Renal pelvis (tissue), 12 donors: ENCODE data around the gene RSBN1L. TPM values are rescaled to one million over a fixed set of nuclear protein-coding genes. Genes with fewer than 3 reads are reported as not detected.
"Not testable (repeated sequence)": the region's sequence is repeated elsewhere in the genome, so short reads cannot be mapped to it uniquely, and the experiment has no call there.

Experiments
- DNase-seq: peaks from one replicate; pipeline ENCODE4 v3.0.0-alpha.2; 2013
- long read RNA-seq, 16 experiments: transcript quantifications; one replicate each; lab custom pipeline, GENCODE V29; 2026
- polyA plus RNA-seq, 3 donors: library from polyadenylated mRNA; unstranded; fragments of 120-200 nt; gene quantifications; one replicate each; pipeline ENCODE4 v1.2.1, GENCODE V29; 2013; ENCODE audit not compliant: insufficient read length in 3 of 3

RSBN1L gene
- 10 to 100 TPM; 27.1 to 33.0 (median 27.7) TPM for polyA plus RNA-seq
- long read RNA-seq, donor 1, full-length matches to known transcripts, result 6 of 18 reads
- long read RNA-seq, donor 1, partial matches to known transcripts, result 12 of 18 reads
- long read RNA-seq, donor 1, other reads (novel, unspliced or antisense), result 0 of 18 reads
- long read RNA-seq, donor 2, full-length matches to known transcripts, result 7 of 16 reads
- long read RNA-seq, donor 2, partial matches to known transcripts, result 9 of 16 reads
- long read RNA-seq, donor 2, other reads (novel, unspliced or antisense), result 0 of 16 reads
- long read RNA-seq, donor 3, full-length matches to known transcripts, result 1 of 11 reads
- long read RNA-seq, donor 3, partial matches to known transcripts, result 10 of 11 reads
- long read RNA-seq, donor 3, other reads (novel, unspliced or antisense), result 0 of 11 reads
- long read RNA-seq, donor 4, full-length matches to known transcripts, result 2 of 2 reads
- long read RNA-seq, donor 4, partial matches to known transcripts, result 0 of 2 reads
- long read RNA-seq, donor 4, other reads (novel, unspliced or antisense), result 0 of 2 reads
- long read RNA-seq, donor 5, full-length matches to known transcripts, result 4 of 4 reads
- long read RNA-seq, donor 5, partial matches to known transcripts, result 0 of 4 reads
- long read RNA-seq, donor 5, other reads (novel, unspliced or antisense), result 0 of 4 reads
- long read RNA-seq, donor 6, full-length matches to known transcripts, result 3 of 30 reads
- long read RNA-seq, donor 6, partial matches to known transcripts, result 0 of 30 reads
- long read RNA-seq, donor 6, other reads (novel, unspliced or antisense), result 27 of 30 reads
- long read RNA-seq, donor 7, full-length matches to known transcripts, result 1 of 50 reads
- long read RNA-seq, donor 7, partial matches to known transcripts, result 7 of 50 reads
- long read RNA-seq, donor 7, other reads (novel, unspliced or antisense), result 42 of 50 reads
- long read RNA-seq, donor 8, full-length matches to known transcripts, result 1 of 1 reads
- long read RNA-seq, donor 8, partial matches to known transcripts, result 0 of 1 reads
- long read RNA-seq, donor 8, other reads (novel, unspliced or antisense), result 0 of 1 reads
- long read RNA-seq, donor 9, full-length matches to known transcripts, result 2 of 8 reads
- long read RNA-seq, donor 9, partial matches to known transcripts, result 6 of 8 reads
- long read RNA-seq, donor 9, other reads (novel, unspliced or antisense), result 0 of 8 reads
- long read RNA-seq, donor 10, full-length matches to known transcripts, result 1 of 1 reads
- long read RNA-seq, donor 10, partial matches to known transcripts, result 0 of 1 reads
- long read RNA-seq, donor 10, other reads (novel, unspliced or antisense), result 0 of 1 reads
- long read RNA-seq, donor 11, full-length matches to known transcripts, result 1 of 1 reads
- long read RNA-seq, donor 11, partial matches to known transcripts, result 0 of 1 reads
- long read RNA-seq, donor 11, other reads (novel, unspliced or antisense), result 0 of 1 reads
- long read RNA-seq, donor 12, full-length matches to known transcripts, result 4 of 12 reads
- long read RNA-seq, donor 12, partial matches to known transcripts, result 8 of 12 reads
- long read RNA-seq, donor 12, other reads (novel, unspliced or antisense), result 0 of 12 reads
- long read RNA-seq, donor 13, full-length matches to known transcripts, result 3 of 3 reads
- long read RNA-seq, donor 13, partial matches to known transcripts, result 0 of 3 reads
- long read RNA-seq, donor 13, other reads (novel, unspliced or antisense), result 0 of 3 reads
- long read RNA-seq, donor 14, partial matches to known transcripts, result 14 of 14 reads
- long read RNA-seq, donor 14, other reads (novel, unspliced or antisense), result 0 of 14 reads
- long read RNA-seq, donor 15, full-length matches to known transcripts, result 3 of 18 reads
- long read RNA-seq, donor 15, partial matches to known transcripts, result 15 of 18 reads
- long read RNA-seq, donor 15, other reads (novel, unspliced or antisense), result 0 of 18 reads
- long read RNA-seq, donor 16, full-length matches to known transcripts, result 3 of 3 reads
- long read RNA-seq, donor 16, partial matches to known transcripts, result 0 of 3 reads
- long read RNA-seq, donor 16, other reads (novel, unspliced or antisense), result 0 of 3 reads

DNA sequence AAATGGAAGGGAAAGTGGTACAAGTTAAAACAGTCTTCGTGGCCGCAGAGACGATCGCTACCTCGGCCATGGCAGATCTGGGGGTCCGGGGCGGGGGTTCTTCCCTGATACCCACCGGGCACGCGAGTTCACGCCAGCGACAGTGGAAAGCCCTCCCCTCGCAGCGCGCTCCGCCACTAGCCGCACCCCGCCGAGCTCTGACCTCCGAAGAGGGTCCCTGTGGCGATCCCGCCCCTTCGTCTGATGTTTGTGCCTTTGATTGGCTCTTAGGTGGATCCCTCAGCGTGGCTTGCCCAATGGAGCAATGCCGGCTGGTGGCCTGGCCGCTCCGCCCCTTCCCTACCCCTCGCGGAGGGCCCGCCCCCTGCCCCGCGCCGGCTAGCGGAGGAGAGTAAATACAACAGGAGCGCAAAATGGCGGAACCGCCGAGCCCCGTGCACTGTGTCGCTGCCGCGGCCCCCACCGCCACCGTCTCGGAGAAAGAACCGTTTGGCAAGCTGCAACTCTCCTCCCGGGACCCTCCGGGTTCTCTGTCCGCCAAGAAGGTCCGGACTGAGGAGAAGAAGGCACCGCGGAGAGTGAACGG, at the start of gene RSBN1L:
TSS of gene RSBN1L (plus strand) at position 403 of the 586 bp plus-strand sequence. CDS start at position 414, 11 bp downstream.
- peak; percentile 98 for DNase-seq

- no peak for DNase-seq
Observed at GRCh38 chr7:77648742-77649338, 47.4 kb upstream of the RSBN1L start.

DNA sequence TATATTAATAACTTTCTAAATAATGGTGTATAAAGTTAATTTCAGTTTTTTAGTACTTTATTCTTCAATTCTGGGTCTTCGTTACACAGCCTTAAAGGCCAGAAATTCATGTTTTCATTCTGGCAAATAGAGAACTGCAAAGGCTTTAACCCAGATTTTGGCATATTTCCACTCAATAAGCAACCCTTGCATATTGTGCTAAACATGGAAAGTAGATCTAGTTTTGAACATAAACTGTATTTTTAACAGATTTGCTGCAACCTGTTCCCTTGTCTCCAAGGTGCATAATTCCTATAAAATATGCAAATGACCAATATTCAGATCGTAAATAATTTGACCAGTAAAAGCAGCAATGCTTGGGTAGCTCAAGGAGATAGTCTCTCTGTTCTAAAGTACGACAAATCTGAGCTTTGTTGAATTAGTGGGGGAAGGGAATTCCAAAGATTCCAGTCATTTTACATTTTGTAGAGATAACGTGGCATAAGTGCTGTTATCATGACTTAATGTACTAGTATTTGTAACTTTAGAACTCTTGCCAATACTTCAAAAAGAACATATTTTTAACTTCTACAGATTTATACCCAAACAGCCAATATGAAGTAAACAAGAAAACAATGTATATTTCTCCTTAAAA, 46.4 kb upstream of the RSBN1L start:
- no peak for DNase-seq

DNA sequence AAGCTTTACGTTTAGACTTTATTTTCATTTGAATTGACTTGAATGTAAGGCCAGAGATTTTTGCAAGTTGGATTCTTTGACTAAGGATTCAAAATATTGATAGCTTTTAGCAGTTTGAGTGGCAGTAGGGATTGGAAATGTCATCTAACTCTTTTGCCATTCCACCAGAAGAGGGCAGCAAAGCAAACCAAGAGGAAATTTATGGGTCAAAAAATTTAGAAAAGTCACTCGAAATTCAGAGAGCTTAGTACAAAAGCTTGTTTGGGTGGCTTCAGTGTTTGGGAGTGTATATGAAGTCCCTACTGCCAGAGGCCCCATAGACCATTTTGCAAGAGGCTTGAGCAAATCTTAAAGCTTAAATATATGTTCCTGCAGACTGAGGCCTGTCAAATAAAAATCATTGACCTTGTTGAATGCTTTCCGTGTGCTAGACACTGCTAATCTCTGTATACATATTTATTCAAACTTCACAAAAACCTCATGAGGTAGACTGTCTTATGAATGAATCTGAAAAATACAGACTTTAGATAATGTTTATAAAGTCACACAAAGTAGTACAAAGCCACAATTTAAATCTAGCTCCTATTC, 44.6 kb upstream of the RSBN1L start:
- DNase-seq, result no peak

DNA sequence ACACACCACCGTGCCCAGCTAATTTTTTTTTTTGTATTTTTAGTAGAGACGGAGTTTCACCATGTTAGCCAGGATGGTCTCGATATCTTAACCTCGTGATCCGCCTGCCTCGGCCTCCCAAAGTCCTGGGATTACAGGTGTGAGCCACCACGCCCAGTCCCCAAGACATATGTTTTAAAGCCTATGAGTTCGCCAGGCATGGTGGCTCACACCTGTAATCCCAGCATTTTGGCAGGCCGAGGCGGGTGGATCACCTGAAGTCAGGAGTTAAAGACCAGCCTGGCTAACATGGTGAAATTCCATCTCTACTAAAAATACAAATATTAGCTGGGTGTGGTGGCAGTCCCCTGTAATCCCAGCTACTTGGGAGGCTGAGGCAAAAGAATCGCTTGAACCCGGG, 43.4 kb upstream of the RSBN1L start:
- not testable (repeated sequence) for DNase-seq

DNA sequence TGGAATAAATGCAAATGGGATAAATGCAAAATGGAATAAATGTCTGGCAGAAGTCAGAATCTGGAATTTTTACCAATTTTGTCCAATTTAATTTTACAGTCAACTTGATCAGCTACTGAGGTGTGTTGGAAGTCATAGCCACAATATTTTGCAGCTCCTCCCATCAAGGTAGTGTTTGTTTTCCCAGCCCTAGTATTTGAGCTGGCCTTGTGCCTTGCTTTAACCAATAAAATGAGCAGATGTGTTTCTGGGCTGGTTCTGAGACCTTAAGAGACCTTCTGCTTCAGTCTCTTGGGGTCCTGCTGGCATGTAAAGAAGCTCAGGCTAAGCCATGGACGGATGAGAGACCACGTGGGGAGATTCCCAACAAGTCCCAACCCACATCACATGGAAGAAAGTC, 42.7 kb upstream of the RSBN1L start:
- DNase-seq, result no peak

DNA sequence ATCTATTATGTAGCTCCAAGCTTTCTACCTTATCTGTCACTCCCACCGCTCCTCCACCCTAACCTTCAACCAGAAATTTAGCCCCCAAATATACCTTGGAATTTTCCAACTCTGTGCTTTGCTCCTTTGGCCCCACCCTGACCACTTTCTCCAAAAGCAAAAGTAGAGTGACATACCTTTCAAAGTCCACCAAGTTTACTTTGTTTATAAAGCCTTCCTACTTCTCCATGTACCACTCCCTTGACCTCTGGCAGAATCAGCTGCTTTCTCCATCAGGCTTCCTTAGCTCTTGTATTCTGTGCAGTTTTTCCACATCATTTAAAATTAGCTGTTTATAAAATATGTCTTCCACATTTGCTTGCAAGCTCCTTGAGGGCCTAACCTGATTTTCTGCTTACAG, 40.9 kb upstream of the RSBN1L start:
- no peak for DNase-seq

DNA sequence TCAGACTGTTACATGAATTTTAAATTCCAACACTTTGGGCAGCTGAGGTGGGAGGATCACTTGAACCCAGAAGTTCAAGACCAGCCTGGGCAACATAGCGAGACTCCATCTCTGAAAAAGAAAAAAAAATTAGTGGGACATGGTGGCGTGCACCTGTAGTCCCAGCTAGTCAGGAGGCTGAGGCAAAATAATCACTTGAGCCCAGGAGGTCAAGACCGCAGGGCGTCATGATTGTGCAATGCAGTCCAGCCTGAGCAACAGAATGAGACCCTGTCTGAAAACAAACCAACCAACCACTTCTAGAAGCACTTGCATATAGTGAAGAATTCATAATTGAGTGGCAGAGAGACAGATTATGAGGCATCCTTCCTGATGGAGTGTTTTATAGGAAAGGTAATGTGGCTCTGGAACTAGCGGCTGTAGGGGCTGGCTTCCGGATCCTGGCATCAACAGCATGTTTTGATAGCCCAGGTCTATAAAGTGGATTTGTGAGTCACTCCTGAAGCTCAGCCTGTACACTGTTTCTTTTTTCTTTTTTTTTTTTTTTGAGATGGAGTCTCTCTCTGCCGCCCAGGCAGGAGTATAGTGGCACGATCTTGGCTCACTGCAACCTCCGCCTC, 40.3 kb upstream of the RSBN1L start:
- no peak for DNase-seq

DNA sequence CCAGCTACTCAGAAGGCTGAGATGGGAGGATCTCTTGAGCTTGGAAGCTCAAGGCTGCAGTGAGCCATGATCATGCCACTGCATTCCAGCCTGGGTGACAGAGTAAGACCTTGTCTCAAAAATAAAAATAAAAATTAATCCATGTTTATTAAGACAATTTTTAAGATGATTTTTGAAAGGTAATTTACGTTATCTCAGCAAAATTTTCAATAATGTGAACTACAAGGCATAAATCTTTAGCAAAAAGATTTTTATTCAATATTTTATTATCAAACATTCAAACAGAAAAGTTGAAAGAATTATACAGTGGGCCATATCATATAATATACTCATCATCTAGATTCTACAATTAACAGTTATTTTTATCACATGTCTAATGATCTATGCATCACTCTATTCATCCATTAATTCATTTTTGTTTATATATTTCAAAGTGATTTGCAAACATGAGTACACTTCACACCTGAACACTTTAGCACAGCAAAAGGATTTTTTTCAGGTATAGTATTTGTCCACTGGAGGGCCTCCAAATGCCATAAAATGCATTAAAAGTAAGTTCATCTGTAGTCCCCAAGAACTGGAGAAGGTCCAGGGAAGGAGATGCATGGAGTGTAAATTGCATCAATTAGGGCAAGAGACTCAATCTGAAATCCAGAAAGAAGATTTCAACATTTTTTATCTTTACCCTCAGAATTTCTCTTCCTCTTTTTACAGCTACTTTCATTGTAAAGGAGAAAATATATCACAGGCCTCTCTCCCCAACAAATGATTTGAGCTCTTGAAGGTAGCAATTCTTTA, 38.6 kb upstream of the RSBN1L start:
- peak; percentile 38 for DNase-seq

DNA sequence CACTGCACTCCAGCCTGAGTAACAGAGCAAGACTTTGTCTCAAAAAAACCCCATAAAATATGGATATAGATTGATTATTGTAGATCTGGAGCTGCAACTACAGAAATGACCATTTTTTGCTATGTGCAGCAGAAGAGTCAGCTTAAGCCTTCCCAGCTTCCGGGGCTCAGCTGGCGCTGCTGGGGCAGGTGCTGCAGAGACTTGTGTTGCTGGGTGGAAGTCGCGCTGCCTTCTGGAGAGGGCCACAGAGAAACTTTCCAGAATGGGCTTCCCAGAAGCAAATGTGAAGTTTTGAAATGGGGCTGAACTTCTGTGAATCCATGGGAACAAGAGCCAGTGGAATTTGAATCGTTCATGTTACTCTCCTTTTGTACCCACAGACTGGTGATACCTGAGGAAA, 37.3 kb upstream of the RSBN1L start:
- DNase-seq, result no peak

- DNase-seq, result no peak
Observed at GRCh38 chr7:77661816-77662215, 34.4 kb upstream of the RSBN1L start.

DNA sequence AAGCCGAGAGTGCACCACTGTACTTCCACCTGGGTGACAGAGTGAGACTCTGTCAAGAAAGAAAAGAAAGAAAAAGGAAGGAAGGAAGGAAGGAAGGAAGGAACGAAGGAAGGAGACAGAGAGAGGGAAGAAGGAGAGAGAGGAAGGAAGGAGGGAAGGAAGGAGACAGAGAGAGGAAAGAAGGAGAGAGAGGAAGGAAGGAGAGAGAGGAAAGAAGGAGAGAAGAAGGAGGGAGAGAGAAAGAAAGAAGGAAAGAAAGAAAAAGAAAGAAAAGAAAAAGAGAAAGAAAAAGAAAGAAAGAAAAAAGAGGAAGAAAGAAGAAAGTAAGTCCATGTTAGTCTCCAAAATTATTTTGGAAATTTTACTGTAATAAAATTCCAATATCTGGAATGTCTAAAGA, 33.4 kb upstream of the RSBN1L start:
- DNase-seq, result no peak

DNA sequence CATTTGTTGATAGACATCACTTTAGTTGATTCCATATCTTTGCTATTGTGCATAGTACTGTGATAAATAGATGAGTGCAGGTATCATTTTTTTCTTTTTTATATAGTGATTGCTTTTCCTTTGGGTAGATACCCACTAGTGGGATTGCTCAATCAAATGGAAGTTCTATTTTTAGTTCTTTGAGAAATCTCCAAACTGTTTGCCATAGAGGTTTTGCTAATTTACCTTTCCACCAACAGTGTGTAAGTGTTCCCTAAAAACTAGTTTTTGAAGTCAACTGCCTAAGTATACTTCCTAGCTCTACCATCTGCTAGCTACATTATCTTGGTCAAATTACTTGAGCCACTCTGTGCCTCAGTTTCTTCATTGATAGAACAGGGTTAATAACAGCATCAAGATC, 31.5 kb upstream of the RSBN1L start:
- no peak for DNase-seq

- DNase-seq, result no peak
Observed at GRCh38 chr7:77665161-77665560, 31.1 kb upstream of the RSBN1L start.

DNA sequence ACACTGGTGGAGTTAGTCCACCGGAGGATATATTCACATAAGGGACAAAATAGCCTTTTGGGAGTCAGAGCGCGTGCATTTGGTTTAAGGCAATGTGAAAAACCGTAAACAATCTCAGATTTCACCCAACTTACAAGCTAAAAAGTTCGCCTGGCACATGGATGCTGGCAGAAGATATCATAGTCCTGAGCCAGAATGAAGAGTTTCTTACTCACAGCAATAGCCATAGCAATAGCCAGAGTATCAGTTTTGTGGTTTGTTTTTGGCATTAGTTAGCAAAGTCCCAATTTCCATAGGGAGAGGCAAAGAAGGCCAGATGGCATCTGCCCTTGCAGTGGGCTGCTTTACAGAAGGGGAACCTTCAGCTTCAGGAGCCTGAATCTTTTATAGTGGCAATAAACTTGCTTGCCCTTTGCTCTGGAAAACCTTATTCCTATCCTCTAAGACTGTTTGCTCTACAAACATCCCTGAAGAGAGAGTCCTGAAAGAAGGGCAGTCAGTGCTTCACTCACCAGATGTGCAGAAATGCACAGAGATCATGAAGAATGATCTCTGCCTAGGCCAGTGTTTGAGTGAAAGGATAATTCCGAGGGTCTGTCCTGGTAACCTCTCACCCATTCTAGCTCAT, 28.7 kb upstream of the RSBN1L start:
- DNase-seq, result no peak

DNA sequence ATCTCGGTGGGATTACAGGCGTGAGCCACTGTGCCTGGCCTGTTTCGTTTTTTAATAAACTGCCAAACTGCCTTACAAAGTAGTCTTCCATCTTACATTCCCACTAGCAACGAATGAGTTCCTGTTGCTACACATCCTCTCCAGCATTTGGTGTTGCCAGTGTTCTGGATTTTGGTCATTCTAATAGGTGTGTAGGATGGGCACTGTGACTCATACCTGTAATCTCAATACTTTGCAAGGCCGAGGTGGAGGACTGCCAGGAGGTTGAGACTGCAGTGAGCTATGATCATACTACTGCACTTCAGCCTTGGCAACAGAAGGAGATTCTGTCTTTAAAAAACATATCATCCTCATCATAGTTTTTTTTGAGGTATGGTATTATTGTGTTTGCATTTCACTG, 21.4 kb upstream of the RSBN1L start:
- DNase-seq, result no peak

DNA sequence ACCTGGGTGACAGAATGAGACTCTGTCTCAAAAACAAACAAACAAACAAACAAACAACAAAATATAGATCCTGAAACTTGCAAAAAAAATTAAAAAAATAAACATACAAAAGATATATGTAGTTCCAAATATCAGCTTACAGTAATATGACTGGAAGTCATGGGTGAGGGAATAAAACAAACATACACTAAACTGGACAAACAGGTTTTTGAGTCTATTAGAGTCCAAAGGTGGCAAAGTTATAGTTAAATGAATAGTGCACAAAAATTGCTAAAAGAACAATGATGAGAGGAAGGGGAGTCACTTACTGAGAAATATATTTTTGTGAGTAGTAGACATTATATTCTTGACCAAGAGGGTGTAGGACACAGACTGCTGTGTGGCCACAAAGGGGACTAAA, 16.7 kb upstream of the RSBN1L start:
- no peak for DNase-seq
